Dendritic cell treated with granulocyte-macrophage colony-stimulating factor and Interleukin-4, amounts not matched to agents 40 ng/mL and 50 ng/mL, for 4 days (primary cell): ENCODE data around the gene C14orf132.
"Not testable (repeated sequence)": the region's sequence is repeated elsewhere in the genome, so short reads cannot be mapped to it uniquely, and the experiment has no call there.

Experiments
- H3K27ac Mint-ChIP-seq: one replicate; pipeline ENCODE4 v1.8.0; 2022; ENCODE audit warnings: mild to moderate bottlenecking, mixed read lengths
- H3K27me3 Mint-ChIP-seq: one replicate; pipeline ENCODE4 v1.8.0; 2022; ENCODE audit warnings: mild to moderate bottlenecking, mixed read lengths
- H3K36me3 Mint-ChIP-seq: one replicate; pipeline ENCODE4 v1.8.0; 2022; ENCODE audit warnings: low read depth, mixed read lengths
- H3K4me1 Mint-ChIP-seq: one replicate; pipeline ENCODE4 v1.8.0; 2022; ENCODE audit warnings: low read depth, mixed read lengths
- H3K4me3 Mint-ChIP-seq: one replicate; pipeline ENCODE4 v1.8.0; 2022; ENCODE audit warnings: mild to moderate bottlenecking, moderate library complexity, mixed read lengths
- H3K9me3 Mint-ChIP-seq: one replicate; pipeline ENCODE4 v1.8.0; 2022; ENCODE audit warnings: mixed read lengths
- intact Hi-C: fragments of 100-400 bp; cut with micrococcal nuclease; formaldehyde crosslinking; loops from one replicate; pipeline ENCODE4 v1.15.0; 2022

The C14orf132 gene

DNA sequence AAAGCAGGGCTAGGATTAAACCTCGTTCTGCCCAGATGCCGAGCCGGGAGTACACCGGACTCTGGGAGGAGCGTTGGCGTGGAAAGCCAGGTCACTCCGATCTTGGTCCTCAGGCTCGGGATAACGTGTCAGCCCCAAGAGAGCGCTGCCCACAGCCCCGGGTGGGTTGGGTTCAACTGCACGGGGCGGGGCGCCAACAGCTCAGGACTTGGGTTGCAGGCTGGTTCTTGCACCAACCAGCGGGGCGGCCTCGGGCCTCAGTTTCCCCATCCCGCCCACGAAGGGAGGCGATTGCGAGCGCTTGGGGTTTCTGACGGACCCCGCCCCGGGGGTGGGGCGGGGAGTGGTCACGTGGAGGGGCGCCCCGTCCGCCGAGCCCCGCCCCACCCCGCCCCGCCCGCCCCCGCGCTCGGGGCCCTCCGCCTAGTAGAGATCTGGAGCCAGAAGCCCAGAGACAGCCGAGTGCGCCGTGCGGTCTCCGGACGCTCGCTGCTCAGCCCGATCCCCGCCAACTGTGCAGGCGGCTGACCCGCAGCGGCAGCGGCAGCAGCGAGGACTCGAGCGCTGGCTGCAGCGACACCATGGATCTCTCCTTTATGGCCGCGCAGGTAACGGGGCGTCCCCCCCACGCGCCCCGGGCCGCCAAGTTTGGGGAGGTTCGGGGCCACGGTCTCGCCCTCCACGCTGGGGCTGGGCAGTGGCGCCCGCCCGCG lies at the start of gene C14orf132:
Gene C14orf132 (plus strand): TSS at position 443 of the 713 bp plus-strand sequence. CDS start 139 bp downstream, at position 582.
- Mint-ChIP-seq H3K9me3 (no peaks in the 10 kb centered on the region), H3K27me3 (peaks cover 61% of the 10 kb centered on the region), H3K4me3 (peak within 1 kb of the TSS; percentile 54), H3K27ac (no peak within 1 kb of the TSS), H3K36me3 (no peaks in the 10 kb centered on the region), H3K4me1 (peaks cover 10% of the 10 kb centered on the region)
- intact Hi-C loops: no loop called here

DNA sequence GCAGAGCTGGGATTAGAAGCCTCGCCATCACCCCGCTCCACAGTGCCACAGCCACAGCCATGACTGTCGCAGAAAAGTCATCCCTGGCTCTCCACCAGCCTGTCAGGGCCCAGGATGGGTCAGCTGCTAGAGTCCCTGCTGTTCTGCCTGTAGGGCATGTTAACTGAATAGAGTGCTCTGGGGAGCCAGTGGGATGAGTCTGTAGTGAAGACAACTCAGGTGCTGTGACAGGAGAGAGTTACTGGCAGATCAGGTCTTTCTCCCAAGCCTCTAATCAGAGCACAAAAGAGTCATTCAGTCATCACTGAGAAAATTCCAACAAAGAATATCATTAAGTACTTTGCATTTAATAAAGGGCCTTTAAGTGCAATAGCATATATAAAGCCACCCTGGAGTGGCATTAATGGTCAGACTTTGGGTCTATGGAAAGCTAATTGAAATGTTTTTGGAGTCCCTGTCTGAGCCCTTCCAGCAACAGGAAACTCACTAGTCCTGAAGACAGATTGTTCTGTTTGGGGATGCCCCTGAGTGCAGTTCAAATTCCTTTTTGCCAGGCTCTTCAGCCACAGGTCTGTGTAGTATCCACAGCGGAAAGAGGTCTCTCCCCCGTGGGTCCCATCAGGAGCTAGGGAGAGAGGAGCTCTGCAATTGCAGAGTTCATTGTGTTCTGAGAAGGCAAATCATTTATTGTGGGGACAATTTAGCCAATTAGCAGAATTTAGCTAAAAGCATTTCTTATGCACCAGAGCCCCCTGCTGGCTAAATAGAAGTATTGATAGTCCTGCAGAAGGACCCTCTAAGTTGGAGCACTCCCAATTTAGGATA lies 45.2 kb upstream of the C14orf132 start:
- H3K27ac Mint-ChIP-seq: no peak overlapping the region
- no peak overlapping the region for H3K4me3 Mint-ChIP-seq
- peaks cover 25% of the 10 kb centered on the region for H3K9me3 Mint-ChIP-seq
- H3K27me3 Mint-ChIP-seq: peaks cover 8% of the 10 kb centered on the region
- intact Hi-C loops: loop anchor here (2.0 kb wide), 1 partner anchor 431 kb away; no protein-coding TSS in a partner anchor
- no peaks in the 10 kb centered on the region for H3K36me3 Mint-ChIP-seq
- no peaks in the 10 kb centered on the region for H3K4me1 Mint-ChIP-seq

DNA sequence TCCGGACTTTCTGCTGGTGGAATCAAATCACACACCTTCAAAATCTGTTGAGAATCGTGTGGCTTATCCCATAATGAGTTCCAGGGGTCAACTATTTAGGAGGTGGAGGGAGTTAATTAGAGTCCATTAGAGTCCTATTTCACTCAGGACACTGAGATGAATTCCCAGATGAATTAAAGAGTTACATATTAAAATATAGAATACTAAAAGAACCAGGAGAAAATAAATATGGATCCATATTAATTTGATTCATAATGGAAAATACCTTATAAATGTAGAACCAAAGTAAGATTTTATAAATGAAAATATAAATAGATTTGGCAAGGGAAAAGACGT lies 44.6 kb upstream of the C14orf132 start:
- H3K27ac Mint-ChIP-seq: no peak overlapping the region
- H3K36me3 Mint-ChIP-seq: no peaks in the 10 kb centered on the region
- peaks cover 8% of the 10 kb centered on the region for H3K27me3 Mint-ChIP-seq
- no peak overlapping the region for H3K4me3 Mint-ChIP-seq
- H3K9me3 Mint-ChIP-seq: peaks cover 25% of the 10 kb centered on the region
- intact Hi-C loops: loop anchor here (2.0 kb wide), 1 partner anchor 432 kb away; no protein-coding TSS in a partner anchor
- H3K4me1 Mint-ChIP-seq: no peaks in the 10 kb centered on the region

DNA sequence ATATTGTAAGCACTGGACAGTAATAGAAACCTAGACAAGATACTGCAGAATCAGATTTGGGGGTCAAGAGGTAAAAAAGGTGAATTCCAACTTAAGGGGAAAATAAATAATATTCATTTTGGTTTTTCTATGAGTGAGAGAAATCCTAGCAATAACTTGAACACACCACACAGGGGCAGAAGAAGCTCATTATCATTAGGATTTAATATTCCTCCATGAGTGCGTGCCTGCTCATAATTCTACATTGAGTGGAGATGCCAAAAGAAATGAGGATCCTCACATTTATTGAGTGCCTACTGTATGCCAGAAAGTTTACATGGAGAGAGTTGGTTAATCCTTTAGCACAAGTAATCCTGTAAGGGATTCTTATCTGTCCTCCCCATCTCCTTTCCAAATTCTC lies 40.5 kb upstream of the C14orf132 start:
- no peaks in the 10 kb centered on the region for H3K4me1 Mint-ChIP-seq
- no peak overlapping the region for H3K4me3 Mint-ChIP-seq
- H3K9me3 Mint-ChIP-seq: no peaks in the 10 kb centered on the region
- H3K27ac Mint-ChIP-seq: no peak overlapping the region
- intact Hi-C loops: no loop called here
- H3K36me3 Mint-ChIP-seq: no peaks in the 10 kb centered on the region
- H3K27me3 Mint-ChIP-seq: peaks cover 11% of the 10 kb centered on the region

DNA sequence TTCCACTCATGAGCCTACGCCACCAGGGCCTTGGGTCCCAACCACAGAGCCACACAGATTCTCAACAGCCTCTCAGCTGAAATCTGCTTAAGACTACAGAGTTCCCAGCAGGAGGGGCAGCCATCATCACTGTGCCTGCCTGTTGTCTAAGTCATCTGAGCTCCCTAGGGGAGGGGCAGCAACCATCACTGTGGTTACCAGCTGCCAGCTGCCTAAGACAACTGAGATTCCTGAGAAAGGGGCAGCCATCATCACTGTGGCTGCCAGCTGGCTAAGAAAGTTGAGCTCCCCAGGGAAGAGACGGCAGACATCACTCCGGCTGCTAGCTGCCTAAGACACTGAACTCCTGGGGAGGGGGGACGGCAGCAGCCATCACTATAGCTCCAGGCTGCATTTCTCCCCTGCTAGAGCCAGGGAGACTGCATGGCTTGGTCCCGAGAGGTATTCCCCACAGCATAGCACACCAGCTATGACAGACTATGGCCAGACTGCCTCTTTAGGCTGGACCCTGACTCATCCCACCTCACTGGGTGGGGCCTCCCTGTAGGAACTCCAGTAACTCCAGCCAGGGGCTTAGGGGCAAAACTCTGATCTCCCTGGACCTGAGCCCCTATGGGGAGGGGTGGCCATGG lies 37.2 kb upstream of the C14orf132 start:
- peaks cover 12% of the 10 kb centered on the region for H3K9me3 Mint-ChIP-seq
- peaks cover 13% of the 10 kb centered on the region for H3K27me3 Mint-ChIP-seq
- H3K4me1 Mint-ChIP-seq: no peaks in the 10 kb centered on the region
- H3K4me3 Mint-ChIP-seq: no peak overlapping the region
- H3K27ac Mint-ChIP-seq: no peak overlapping the region
- intact Hi-C loops: no loop called here
- no peaks in the 10 kb centered on the region for H3K36me3 Mint-ChIP-seq

DNA sequence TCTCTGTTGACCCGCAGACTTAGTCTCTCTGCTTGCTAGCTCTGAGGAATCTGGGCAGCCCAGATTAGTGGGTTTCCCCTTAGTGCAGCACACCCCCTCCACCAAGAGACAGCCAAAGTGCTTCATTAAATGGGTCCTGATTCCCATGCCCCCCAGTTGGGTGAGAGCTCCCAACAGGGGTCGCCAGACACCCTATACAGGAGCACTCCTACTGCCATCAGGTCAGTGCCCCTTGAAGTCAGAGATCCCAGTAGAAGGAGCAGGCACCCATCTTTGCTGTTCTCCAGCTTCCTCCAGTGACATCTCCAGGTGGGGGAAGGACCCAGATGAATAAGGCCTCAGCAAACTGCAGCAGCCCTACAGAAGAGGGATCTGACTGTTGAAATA lies 36.7 kb upstream of the C14orf132 start:
- Mint-ChIP-seq H3K9me3 (peaks cover 12% of the 10 kb centered on the region), H3K27me3 (peaks cover 11% of the 10 kb centered on the region), H3K4me3 (no peak overlapping the region), H3K36me3 (no peaks in the 10 kb centered on the region), H3K27ac (no peak overlapping the region), H3K4me1 (no peaks in the 10 kb centered on the region)
- intact Hi-C loops: no loop called here

DNA sequence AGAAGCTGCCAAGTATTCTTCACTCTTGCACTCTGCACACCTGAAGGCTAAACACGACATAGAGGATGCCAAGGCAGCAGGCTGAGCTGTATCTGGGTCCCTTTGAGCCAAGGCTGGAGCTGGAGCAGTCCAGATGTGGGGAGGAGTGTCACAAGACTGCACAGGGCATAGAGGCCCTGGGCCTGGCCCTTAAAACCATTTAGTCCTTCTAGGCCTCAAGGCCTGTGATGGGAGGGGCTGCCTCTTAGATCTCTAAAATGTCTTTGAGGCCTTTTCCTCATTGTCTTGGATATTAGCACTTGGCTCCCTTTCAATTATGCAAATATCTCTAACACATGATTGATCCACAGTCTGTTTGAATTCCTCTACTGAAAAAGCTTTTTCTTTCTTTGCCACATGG lies 28.0 kb upstream of the C14orf132 start:
- intact Hi-C loops: no loop called here
- Mint-ChIP-seq H3K4me3 (no peak overlapping the region), H3K9me3 (peaks cover 22% of the 10 kb centered on the region), H3K27ac (no peak overlapping the region), H3K4me1 (peaks cover 7% of the 10 kb centered on the region), H3K27me3 (peaks cover 3% of the 10 kb centered on the region), H3K36me3 (no peaks in the 10 kb centered on the region)

DNA sequence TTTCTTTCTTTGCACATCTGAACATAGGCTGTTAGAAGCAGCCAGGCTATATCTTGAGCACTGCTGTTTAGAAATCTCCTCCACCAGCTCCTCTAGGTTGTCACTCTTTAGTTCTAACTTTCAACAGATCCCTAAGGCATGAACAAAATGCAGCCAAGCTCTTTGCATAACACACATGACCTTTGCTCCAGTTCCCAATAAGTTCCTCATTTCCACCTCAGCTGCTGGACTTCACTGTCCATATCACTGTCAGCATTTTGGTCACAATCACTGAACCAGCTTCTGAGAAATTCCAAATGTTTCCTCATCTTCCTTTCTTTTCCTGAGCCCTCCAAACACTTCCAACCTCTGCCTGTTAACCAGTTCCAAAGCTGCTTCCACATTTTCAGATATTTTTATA lies 27.6 kb upstream of the C14orf132 start:
- intact Hi-C loops: no loop called here
- no peak overlapping the region for H3K4me3 Mint-ChIP-seq
- H3K4me1 Mint-ChIP-seq: peaks cover 7% of the 10 kb centered on the region
- H3K9me3 Mint-ChIP-seq: peaks cover 22% of the 10 kb centered on the region
- H3K27ac Mint-ChIP-seq: no peak overlapping the region
- no peaks in the 10 kb centered on the region for H3K36me3 Mint-ChIP-seq
- H3K27me3 Mint-ChIP-seq: peaks cover 3% of the 10 kb centered on the region

DNA sequence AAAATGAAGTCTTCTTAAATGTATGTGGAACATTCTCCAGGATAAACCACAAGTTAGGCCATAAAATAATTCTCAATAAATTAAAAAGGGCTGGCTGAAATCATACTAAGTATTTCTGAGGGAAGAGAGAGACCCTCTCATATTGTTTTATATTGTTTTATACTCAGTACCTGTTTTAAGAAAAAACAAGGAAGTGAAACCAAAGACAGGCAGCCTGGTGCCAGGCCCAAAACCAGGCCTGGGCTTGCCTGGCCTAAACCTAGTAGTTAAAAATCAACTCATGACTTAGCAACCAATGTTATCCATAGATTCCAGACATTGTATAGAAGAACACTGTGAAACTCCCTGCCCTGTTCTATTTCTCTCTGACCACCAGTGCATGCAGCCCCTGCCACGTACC lies 26.4 kb upstream of the C14orf132 start:
- H3K4me1 Mint-ChIP-seq, H3K36me3 Mint-ChIP-seq, H3K4me3 Mint-ChIP-seq, H3K27me3 Mint-ChIP-seq, H3K27ac Mint-ChIP-seq, intact Hi-C loops: not testable (repeated sequence)
- H3K9me3 Mint-ChIP-seq: peaks cover 22% of the 10 kb centered on the region

DNA sequence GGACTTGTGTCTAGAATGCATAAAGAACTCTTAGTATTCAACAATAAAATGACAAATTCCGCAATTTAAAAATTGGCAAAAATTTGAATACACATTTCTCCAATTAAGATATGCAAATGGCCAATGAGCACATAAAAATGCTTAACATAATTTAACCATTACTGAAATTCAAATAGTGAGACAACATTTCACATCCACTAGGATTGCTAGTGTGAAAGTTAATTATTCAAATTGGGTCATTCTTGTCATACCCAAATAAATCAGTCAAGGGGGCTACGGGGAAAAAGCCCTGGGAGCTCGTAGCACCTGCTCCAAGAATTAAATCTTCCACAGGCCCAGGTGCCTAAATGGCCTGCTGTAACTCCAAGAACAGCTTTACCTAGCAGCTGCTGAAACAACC lies 25.0 kb upstream of the C14orf132 start:
- intact Hi-C loops: no loop called here
- Mint-ChIP-seq H3K27ac (no peak overlapping the region), H3K4me3 (no peak overlapping the region), H3K4me1 (peaks cover 7% of the 10 kb centered on the region), H3K27me3 (peaks cover 7% of the 10 kb centered on the region), H3K9me3 (peaks cover 22% of the 10 kb centered on the region), H3K36me3 (no peaks in the 10 kb centered on the region)

DNA sequence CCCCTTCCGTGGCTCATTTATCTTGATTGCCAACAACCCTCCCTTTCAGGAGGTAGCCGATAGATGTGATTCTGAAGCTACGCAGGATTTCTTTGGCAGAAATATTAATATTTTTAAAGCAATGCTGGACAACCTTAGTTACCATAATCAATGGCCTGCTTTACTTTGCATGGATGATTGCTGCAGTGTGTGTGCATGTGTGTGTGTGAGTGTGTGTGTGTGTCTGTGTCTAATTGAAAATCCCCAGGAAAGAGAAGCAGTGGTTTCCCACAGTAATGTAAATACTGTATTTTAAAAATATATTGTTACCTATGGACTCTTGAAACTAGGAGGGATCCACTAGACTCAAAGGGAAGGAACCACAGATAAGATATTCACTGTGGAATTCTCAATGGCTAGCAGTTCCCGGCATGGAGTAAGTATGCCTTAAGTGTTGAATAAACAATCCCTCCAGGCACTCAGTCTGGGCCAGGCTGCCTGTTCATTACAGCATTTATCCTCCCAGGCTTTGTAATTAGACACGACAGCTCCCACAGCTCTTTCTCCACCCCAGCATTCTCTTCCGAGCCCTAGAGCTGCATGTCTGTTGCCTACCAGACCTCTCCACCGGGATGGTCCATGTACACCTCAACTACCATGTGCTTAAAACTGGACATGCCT lies 22.5 kb upstream of the C14orf132 start:
- peaks cover 6% of the 10 kb centered on the region for H3K27me3 Mint-ChIP-seq
- H3K4me1 Mint-ChIP-seq: peaks cover 3% of the 10 kb centered on the region
- no peaks in the 10 kb centered on the region for H3K36me3 Mint-ChIP-seq
- H3K4me3 Mint-ChIP-seq: no peak overlapping the region
- H3K9me3 Mint-ChIP-seq: peaks cover 2% of the 10 kb centered on the region
- intact Hi-C loops: no loop called here
- no peak overlapping the region for H3K27ac Mint-ChIP-seq

DNA sequence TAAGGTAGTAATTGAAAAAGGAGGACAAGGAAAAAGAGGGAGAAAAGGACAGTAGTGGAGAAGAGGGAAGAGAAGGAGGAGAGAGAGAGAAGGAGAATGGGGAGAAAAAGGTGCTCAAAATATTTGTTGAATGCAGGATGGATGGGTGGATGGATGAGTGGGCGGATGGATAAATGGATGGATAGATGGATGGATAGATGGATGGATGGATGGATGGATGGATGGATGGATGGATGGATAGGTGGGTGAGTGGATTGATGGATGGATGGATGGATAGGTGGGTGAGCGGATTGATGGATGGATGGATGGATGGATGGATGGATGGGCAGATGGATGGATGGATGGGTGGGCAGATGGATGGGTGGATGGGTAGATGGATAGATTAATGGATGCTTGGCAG lies 21.3 kb upstream of the C14orf132 start:
- intact Hi-C loops: no loop called here
- Mint-ChIP-seq H3K27ac (no peak overlapping the region), H3K36me3 (no peaks in the 10 kb centered on the region), H3K27me3 (peaks cover 6% of the 10 kb centered on the region), H3K4me3 (no peak overlapping the region), H3K9me3 (no peaks in the 10 kb centered on the region), H3K4me1 (no peaks in the 10 kb centered on the region)

DNA sequence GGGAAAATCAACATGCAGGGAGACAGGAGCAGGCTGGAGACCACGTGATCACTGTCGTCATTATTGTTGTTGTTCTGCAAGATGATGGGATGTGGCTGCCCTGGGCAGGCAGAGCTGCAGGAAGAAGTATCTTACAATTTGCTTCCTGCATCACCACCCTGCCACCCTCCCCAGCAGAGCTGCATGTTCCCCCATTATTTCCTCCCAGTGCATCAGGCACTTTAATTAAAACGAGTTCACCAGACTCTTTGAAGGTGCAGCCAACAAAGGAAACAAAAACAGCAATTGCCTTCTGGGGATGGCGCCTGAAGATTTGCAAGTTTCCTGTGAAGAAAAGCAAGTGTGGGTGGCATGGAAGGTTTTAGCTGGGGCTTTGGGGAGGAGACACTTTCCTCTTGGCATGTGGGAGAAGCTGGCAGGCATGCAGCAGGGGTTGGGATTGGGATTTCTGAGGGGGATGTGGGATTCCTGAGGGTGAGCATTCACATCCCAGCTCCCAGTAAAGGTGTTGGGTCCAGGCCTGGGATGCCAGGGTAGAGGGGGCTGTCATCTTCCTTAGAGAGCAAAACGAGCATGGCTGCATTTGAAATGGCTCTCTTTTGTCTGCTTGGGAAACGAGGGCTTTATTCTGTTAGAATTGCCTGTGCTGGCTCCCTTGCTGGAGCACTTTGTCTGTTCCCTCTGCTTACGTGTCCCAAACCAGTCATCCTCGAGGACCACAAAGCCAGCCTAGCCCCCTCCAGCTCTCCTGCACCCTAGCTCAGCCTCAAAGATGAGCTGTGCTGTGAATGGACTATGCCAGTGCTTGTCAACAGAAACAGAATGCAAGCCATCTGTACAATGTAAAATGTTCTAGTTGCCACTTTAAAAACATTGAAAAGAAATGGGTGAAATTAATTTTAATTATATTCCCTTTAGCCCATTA lies 11.5 kb upstream of the C14orf132 start:
- H3K36me3 Mint-ChIP-seq: no peaks in the 10 kb centered on the region
- no peaks in the 10 kb centered on the region for H3K9me3 Mint-ChIP-seq
- intact Hi-C loops: no loop called here
- peaks cover 7% of the 10 kb centered on the region for H3K27me3 Mint-ChIP-seq
- H3K27ac Mint-ChIP-seq: no peak overlapping the region
- H3K4me3 Mint-ChIP-seq: no peak overlapping the region
- H3K4me1 Mint-ChIP-seq: no peaks in the 10 kb centered on the region
